ENCODE results near the gene USP9Y. TPM values are rescaled to one million over a fixed set of nuclear protein-coding genes. Genes with fewer than 3 reads are reported as not detected.

USP9Y gene
- total and polyA plus RNA-seq, 12 donors, result 9.3 to 41.2 (median 32.1) TPM; not detected in 3

DNA sequence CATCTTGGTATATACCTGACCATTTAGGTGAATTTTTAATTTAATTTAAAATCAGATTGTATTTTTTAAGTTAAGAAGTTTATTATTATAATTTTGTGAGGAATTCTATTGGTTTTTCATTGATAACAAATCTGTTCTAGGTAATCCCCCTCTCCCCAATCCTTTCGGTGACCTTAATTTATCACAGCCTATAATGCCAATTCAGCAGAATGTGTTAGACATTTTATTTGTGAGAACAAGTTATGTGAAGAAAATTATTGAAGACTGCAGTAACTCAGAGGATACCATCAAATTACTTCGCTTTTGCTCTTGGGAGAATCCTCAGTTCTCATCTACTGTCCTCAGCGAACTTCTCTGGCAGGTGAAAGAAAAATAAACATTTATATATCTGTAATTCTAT is 145.8 kb downstream of the USP9Y start:
- ATAC-seq, result no peak
- peaks cover 0 to 71% (median 0%) of the 10 kb centered on the region in 9 donors for H3K36me3 ChIP-seq
- 96 to 100% methylated on average over 3 of the region's 3 CpGs for WGBS, 2 donors
- no peak for DNase-seq
- no peak overlapping the region for H3K27ac ChIP-seq
- H3K9me3 ChIP-seq, result peaks cover 0 to 3% (median 0%) of the 10 kb centered on the region in 11 donors
- no peaks in the 10 kb centered on the region for H3K4me1 ChIP-seq
- intact Hi-C loops (cut with DNase I), result no loop called here
- H3K4me3 ChIP-seq, result no peak overlapping the region
- no peaks in the 10 kb centered on the region for H3K27me3 ChIP-seq
- TF ChIP-seq CTCF (IDR thresholded peaks at IDR 0.05), result no peak

- Histone ChIP-seq H3K36me3 (peaks cover 0 to 86% (median 0%) of the 10 kb centered on the region in 9 donors), H3K27me3 (no peaks in the 10 kb centered on the region), H3K4me1 (no peaks in the 10 kb centered on the region), H3K4me3 (no peak overlapping the region), H3K27ac (no peak overlapping the region), H3K9me3 (no peaks in the 10 kb centered on the region)
- ATAC-seq (no peak), DNase-seq (no peak)
- intact Hi-C loops (cut with DNase I), result no loop called here
- no peak for TF ChIP-seq CTCF (IDR thresholded peaks at IDR 0.05)
Observed at GRCh38 chrY:12855791-12856275, 154.8 kb downstream of the USP9Y start.

DNA sequence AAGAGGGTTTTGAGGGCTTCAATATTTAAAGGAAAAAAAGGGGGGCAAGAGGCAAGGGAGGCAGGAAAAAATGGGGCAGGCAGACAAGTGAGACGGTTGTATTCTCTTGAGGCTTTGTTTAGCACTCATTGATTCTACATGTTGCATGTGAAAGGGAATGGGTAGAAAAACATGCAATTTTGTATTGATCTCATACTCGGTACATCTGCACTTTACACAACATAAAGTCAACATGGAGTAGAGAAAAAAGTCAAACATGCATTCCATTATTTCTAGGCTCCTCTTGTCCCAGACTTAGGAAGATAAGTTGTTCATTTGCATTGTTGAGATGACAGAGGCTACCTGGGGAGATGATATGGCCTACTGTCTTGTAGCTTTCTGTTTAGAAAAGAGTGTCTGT is 166.9 kb downstream of the USP9Y start:
- H3K4me1 ChIP-seq, result no peaks in the 10 kb centered on the region
- no peak for DNase-seq
- TF ChIP-seq CTCF (IDR thresholded peaks at IDR 0.05), result no peak
- no peak overlapping the region for H3K4me3 ChIP-seq
- no peaks in the 10 kb centered on the region for H3K9me3 ChIP-seq
- no peak for ATAC-seq
- H3K36me3 ChIP-seq, result no peaks in the 10 kb centered on the region
- no peaks in the 10 kb centered on the region for H3K27me3 ChIP-seq
- intact Hi-C loops (cut with DNase I), result no loop called here
- no peak overlapping the region for H3K27ac ChIP-seq
- 75 to 89% methylated on average over 2 of the region's 2 CpGs for WGBS, 2 donors

- DNase-seq, result no peak
- Histone ChIP-seq H3K27me3 (no peaks in the 10 kb centered on the region), H3K36me3 (no peaks in the 10 kb centered on the region), H3K4me3 (no peak overlapping the region), H3K27ac (no peak overlapping the region), H3K9me3 (no peaks in the 10 kb centered on the region), H3K4me1 (no peaks in the 10 kb centered on the region)
- TF ChIP-seq CTCF (IDR thresholded peaks at IDR 0.05), result no peak
- no peak for ATAC-seq
- intact Hi-C loops (cut with DNase I), result no loop called here
Observed at GRCh38 chrY:12896973-12897372, 195.9 kb downstream of the USP9Y start.

Data from heart right ventricle (tissue), 16 donors.